ENCODE results near the gene PACRG.

The PACRG gene

DNA sequence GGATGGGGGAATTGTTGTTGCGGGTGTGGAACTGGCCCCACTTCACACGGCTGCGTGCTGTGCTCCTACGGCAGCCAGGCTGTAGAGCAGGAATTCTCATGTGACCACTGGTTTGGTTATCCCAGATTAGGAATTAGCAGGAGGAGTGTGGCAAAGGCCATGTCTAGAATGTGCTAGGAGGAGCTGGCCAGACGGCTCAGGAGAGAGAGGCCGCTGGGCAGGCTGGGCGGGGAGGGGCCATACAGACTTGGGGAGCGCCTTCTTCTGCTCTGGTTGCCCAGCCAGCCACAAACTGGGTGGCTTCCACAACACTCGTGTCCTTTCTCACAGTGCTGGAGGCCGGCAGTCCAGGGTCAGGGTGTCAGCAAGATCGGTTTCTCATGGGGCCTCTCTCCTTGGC lies 441.7 kb downstream of the PACRG start:
- no peak for DNase-seq

DNA sequence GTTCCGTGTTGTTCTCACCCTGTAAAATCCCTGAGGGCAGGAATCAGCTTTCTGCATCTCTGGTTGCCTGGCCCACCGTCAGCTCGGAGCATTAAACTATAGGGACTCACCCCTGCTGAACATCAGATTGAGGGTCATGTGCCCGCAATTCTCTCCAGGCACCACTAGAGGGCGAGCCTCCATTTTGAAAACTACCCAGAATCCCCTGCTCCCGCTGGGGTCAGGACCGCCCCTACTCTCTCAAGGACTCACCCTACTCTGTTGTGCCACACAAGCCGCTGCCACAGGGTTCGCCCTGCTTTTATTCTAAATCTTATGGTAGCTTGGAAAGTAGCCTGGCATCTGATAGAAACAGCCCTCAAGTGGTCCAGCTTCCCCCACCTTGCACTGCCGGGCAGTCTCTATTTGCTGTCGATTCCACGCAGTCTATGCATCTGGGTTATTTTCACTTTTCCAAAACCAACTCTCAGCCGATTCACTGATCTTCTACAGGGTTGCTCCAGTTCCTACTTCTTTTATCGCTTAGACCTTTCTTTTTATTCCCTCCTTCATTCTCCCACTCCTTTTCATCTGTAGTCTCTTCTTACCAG lies 442.6 kb downstream of the PACRG start:
- no peak for DNase-seq

GRCh38 chr6:163173741-163174140 lies 446.0 kb downstream of the PACRG start:
- DNase-seq: no peak

DNA sequence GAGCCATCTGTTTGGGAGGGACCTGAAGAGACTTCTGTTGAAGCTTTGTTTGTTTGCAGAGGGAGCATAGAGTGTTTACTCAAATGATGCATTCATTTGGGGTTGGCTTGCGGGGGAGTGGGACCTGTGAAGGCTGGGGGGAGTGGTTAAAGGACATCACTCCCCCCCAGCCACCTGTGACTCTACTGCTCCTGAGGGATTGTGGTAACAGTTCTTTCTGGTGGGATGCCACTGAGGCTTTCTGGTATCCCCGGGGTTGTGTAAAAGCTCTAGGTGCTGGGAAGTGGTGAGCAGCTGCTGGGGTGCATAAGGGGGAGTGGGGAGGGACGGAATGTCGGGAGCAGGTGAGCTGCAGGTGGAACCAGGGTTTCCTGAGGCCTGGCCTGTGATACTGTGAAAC lies 447.5 kb downstream of the PACRG start:
- DNase-seq: no peak

GRCh38 chr6:163176097-163176496 lies 448.3 kb downstream of the PACRG start:
- DNase-seq: no peak

- DNase-seq: no peak
Observed at GRCh38 chr6:163177007-163177406, 449.2 kb downstream of the PACRG start.

- DNase-seq: peak in 4 of 56 donors; percentile 26 to 58 (median 41)
Observed at GRCh38 chr6:163177892-163178420, 450.2 kb downstream of the PACRG start.

- no peak for DNase-seq
Observed at GRCh38 chr6:163179061-163179460, 451.3 kb downstream of the PACRG start.

- DNase-seq: no peak
Observed at GRCh38 chr6:163179721-163180120, 451.9 kb downstream of the PACRG start.

GRCh38 chr6:163180874-163181541 lies 453.2 kb downstream of the PACRG start:
- peak in 54 of 56 donors; percentile 11 to 96 (median 87) for DNase-seq

GRCh38 chr6:163181666-163182180 lies 453.9 kb downstream of the PACRG start:
- DNase-seq: peak in 3 of 56 donors; percentile 17 to 39 (median 26)

DNA sequence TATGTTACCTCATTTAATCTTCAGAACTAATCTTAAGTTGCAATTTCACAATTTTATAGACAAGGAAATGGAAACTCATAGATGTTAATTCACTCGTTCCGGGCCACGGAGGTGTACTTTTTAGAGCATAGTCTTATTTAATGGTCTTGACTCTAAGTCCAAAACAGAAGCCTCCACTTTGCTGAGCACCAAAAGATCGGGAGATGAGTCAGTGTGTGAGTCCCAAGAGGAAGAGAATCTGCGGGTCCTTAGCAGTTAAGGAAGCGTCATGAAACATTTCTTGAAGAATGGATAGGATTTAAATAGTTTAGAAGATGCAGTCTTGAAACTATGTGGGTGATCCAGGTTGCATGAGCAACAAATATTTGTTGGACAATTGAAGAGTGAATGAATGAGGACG lies 454.9 kb downstream of the PACRG start:
- DNase-seq: no peak

DNA sequence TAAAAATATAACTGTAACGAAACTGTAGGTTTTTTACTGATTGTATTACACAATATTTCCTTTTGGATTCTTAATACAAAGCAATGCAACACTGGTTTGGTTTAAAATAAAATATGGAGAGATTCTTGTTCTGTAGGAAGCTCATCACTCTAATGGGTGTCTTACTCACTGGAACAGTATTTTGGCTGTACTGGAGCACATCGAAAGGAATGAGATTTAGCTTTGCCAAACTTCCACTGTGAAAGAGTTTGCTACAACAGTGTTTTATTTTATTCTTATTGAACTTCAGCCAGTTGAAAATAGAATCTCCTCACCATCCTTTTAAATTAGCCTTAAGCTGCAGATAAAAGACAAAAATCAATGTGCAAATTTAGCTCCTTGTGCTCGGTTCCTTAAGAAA lies 456.0 kb downstream of the PACRG start:
- no peak for DNase-seq

DNA sequence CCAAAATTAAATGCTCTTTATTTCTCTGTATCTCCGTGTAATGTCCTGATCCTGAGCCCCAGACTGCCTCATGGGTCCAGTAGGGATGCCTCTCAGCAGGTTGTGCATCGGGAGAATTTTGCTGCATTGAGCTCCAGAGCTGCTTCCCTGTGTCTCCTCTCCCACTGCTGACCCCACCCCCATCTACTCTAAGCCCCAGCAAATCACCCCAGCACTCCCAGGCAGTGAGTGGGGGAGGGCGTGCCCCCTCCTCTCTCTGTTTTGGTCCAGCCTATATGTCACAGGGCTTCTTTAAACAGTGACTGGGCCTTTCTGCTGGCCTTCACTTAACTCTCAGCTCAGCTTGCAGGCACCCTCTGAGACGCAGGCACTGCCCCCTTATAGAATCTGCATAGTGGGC lies 458.0 kb downstream of the PACRG start:
- no peak for DNase-seq

DNA sequence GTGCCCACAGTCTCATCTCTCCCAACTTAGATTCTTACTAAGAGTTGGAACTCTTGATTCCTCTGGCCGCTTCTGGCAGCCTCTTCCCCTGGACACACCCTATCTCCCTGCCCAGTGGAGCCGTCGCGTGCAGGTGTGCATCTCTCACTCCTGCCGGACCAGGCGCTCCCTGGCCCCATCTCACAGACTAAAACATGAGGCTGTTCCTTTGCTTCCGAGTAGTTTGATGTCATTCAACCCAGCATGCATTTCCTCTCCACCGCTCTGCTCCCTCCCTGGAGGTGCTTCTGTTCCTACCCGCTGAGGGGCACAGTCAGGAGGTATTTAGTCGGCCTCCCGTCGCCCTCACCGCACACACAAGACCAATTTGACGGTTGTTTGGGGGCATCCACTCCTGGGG lies 458.8 kb downstream of the PACRG start:
- no peak for DNase-seq

GRCh38 chr6:163187201-163187600 lies 459.4 kb downstream of the PACRG start:
- DNase-seq: no peak

GRCh38 chr6:163187606-163188005 lies 459.8 kb downstream of the PACRG start:
- no peak for DNase-seq

DNA sequence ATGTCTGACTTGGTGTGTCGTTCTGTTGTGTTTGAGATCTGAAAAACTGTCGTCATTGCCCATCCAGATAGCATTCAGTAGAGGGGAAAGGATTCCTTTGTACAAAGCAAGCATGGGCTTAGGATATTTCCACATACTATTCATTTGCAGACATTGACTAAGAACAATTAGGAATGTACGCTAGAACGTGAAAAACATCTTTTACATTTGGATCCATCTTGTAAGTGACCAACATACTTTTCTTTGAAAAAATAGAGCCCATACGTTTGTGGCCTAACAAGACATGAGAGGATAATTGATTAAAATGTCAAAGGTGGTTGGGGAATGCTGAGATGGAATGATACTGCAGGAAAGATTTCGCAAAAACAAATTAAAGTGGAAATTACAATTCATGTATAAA lies 461.0 kb downstream of the PACRG start:
- no peak for DNase-seq

GRCh38 chr6:163189609-163190008 lies 461.8 kb downstream of the PACRG start:
- DNase-seq: peak in 45 of 56 donors; percentile 30 to 92 (median 65)

DNA sequence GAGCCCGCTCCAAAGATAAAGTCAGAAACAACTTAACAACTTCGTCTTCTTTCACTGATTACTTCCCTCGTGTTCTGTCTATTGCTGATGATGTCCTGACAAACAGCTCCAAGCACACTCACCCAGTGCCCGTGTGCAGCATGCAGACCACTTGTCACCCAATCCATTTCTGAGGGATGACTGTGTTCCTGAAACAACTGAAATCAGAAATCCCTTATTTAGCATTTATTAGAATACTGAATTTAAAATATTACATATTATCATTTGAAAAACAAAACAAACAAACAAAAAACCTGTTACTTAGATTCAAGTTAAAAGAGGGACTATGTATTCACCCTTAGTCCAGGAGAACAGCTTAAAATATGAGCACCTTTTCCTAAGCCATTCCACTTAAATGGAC lies 463.0 kb downstream of the PACRG start:
- DNase-seq: no peak

GRCh38 chr6:163191704-163192537 lies 464.1 kb downstream of the PACRG start:
- DNase-seq: peak in 16 of 56 donors; percentile 25 to 74 (median 52)

- no peak for DNase-seq
Observed at GRCh38 chr6:163192591-163192990, 464.8 kb downstream of the PACRG start.
